ENCODE results near the gene TRAM2. TPM values are rescaled to one million over a fixed set of nuclear protein-coding genes. Genes with fewer than 3 reads are reported as not detected.

The TRAM2 gene
- total and polyA plus RNA-seq, 10 of the 15 experiments (the other 5 are each of a cell fraction or from before 2014, with no cell fraction given), result 2.5 to 15.0 (median 11.0) TPM

DNA sequence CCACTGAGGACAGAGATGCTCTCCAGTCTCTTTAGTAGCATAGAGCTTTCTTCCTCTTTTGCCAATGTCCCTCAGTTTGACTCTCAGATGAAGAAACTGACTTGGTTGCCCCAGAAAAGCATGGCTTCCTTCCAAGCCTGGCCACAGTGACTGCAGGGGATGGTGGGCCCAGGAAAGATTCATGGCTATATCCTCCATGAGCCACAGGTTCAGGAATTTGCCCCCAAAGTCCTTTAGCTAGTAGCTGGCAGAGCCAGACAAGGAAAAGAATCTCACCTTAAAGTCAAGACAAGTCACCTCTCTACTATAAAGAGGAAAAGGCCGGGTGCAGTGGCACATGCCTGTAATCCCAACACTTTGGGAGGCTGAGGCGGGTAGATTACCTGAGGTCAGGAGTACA, 43.4 kb downstream of the TRAM2 start:
- Histone ChIP-seq H4K20me1 (ENCODE audit: control insufficient read depth, insufficient read depth) (no peaks in the 10 kb centered on the region; the same call in 1 of the 2 replicates), H3K27ac (ENCODE audit: control insufficient read depth, insufficient read depth) (no peak overlapping the region; the same call in 1 of the 2 replicates), H3K27me3 (replicated peaks in 1 of 2; ENCODE audit: control insufficient read depth in 2 of 2, insufficient read depth in 2 of 2, low read length in 1 of 2) (no peaks in the 10 kb centered on the region), H3K9ac (ENCODE audit: control insufficient read depth, insufficient read depth, low read length) (no peak overlapping the region), H2AFZ (ENCODE audit: control insufficient read depth, low read depth, low read length) (no peak overlapping the region), H3K36me3 (ENCODE audit: control insufficient read depth in 2 of 2, insufficient read depth in 2 of 2, low read length in 1 of 2) (peaks cover 0 to 5% of the 10 kb centered on the region in 2 experiments; a peak in 1 of 4 replicates), H3K9me3 (replicated peaks; ENCODE audit: control insufficient read depth, insufficient read depth, low read length) (no peaks in the 10 kb centered on the region), H3K4me3 (no peak overlapping the region), H3K4me1 (ENCODE audit: control insufficient read depth, insufficient read depth, low read length) (peaks cover 54% of the 10 kb centered on the region), H3K4me2 (ENCODE audit: control insufficient read depth, insufficient read depth) (no peak overlapping the region), H3K79me2 (ENCODE audit: control insufficient read depth, insufficient read depth, low read length) (peaks cover 7% of the 10 kb centered on the region)
- CTCF ChIA-PET, result no interaction called here
- in situ Hi-C loops (cut with MboI), result no loop called here
- RAD21 ChIA-PET (ENCODE audit: unreplicated experiment), result no interaction called here
- POLR2A ChIA-PET, result no interaction called here
- WGBS (ENCODE audit: insufficient coverage, insufficient replicate concordance, low lambda C conversion rate, missing lambda C conversion rate), result 100% methylated on average over 2 of the region's 2 CpGs
- BruUV-seq (replicated peaks), result no TSS peak
- DNase-seq (ENCODE audit: low read depth, low spot score) (no peak), ATAC-seq (no peak), FAIRE-seq (no peak)
- intact Hi-C loops (cut with micrococcal nuclease; ENCODE audit: unreplicated experiment), result no loop called here
- SMC1A ChIA-PET (ENCODE audit: uncharacterized antibody, unreplicated experiment), result no interaction called here
- no peak for TF ChIP-seq TARDBP (IDR thresholded peaks at IDR 0.05; ENCODE audit: borderline replicate concordance)
- TF ChIP-seq, protein P1, sequence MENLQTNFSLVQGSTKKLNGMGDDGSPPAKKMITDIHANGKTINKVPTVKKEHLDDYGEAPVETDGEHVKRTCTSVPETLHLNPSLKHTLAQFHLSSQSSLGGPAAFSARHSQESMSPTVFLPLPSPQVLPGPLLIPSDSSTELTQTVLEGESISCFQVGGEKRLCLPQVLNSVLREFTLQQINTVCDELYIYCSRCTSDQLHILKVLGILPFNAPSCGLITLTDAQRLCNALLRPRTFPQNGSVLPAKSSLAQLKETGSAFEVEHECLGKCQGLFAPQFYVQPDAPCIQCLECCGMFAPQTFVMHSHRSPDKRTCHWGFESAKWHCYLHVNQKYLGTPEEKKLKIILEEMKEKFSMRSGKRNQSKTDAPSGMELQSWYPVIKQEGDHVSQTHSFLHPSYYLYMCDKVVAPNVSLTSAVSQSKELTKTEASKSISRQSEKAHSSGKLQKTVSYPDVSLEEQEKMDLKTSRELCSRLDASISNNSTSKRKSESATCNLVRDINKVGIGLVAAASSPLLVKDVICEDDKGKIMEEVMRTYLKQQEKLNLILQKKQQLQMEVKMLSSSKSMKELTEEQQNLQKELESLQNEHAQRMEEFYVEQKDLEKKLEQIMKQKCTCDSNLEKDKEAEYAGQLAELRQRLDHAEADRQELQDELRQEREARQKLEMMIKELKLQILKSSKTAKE (IDR thresholded peaks at IDR 0.05; ENCODE audit: low read depth, poor library complexity, severe bottlenecking), result no peak
- TF ChIP-seq POLR2A (IDR thresholded peaks at IDR 0.05; ENCODE audit: low read depth, low read length), result no peak
- no peak for TF ChIP-seq SPI1 (IDR thresholded peaks at IDR 0.05; ENCODE audit: borderline replicate concordance, insufficient read depth, low read depth, low read length)
- TF ChIP-seq, protein P2, sequence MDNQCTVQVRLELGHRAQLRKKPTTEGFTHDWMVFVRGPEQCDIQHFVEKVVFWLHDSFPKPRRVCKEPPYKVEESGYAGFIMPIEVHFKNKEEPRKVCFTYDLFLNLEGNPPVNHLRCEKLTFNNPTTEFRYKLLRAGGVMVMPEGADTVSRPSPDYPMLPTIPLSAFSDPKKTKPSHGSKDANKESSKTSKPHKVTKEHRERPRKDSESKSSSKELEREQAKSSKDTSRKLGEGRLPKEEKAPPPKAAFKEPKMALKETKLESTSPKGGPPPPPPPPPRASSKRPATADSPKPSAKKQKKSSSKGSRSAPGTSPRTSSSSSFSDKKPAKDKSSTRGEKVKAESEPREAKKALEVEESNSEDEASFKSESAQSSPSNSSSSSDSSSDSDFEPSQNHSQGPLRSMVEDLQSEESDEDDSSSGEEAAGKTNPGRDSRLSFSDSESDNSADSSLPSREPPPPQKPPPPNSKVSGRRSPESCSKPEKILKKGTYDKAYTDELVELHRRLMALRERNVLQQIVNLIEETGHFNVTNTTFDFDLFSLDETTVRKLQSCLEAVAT (IDR thresholded peaks at IDR 0.05), result no peak
- no peak for TF ChIP-seq SREBF2 (IDR thresholded peaks at IDR 0.05; ENCODE audit: low read length)
- TF ChIP-seq WRNIP1 (IDR thresholded peaks at IDR 0.05; ENCODE audit: borderline replicate concordance, low read depth, low read length), result no peak
- TF ChIP-seq, protein P3, sequence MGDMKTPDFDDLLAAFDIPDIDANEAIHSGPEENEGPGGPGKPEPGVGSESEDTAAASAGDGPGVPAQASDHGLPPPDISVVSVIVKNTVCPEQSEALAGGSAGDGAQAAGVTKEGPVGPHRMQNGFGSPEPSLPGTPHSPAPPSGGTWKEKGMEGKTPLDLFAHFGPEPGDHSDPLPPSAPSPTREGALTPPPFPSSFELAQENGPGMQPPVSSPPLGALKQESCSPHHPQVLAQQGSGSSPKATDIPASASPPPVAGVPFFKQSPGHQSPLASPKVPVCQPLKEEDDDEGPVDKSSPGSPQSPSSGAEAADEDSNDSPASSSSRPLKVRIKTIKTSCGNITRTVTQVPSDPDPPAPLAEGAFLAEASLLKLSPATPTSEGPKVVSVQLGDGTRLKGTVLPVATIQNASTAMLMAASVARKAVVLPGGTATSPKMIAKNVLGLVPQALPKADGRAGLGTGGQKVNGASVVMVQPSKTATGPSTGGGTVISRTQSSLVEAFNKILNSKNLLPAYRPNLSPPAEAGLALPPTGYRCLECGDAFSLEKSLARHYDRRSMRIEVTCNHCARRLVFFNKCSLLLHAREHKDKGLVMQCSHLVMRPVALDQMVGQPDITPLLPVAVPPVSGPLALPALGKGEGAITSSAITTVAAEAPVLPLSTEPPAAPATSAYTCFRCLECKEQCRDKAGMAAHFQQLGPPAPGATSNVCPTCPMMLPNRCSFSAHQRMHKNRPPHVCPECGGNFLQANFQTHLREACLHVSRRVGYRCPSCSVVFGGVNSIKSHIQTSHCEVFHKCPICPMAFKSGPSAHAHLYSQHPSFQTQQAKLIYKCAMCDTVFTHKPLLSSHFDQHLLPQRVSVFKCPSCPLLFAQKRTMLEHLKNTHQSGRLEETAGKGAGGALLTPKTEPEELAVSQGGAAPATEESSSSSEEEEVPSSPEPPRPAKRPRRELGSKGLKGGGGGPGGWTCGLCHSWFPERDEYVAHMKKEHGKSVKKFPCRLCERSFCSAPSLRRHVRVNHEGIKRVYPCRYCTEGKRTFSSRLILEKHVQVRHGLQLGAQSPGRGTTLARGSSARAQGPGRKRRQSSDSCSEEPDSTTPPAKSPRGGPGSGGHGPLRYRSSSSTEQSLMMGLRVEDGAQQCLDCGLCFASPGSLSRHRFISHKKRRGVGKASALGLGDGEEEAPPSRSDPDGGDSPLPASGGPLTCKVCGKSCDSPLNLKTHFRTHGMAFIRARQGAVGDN (IDR thresholded peaks at IDR 0.05), result no peak
- no peak for TF ChIP-seq HDAC6 (IDR thresholded peaks at IDR 0.05; ENCODE audit: unreplicated experiment)
- TF ChIP-seq, protein P4, sequence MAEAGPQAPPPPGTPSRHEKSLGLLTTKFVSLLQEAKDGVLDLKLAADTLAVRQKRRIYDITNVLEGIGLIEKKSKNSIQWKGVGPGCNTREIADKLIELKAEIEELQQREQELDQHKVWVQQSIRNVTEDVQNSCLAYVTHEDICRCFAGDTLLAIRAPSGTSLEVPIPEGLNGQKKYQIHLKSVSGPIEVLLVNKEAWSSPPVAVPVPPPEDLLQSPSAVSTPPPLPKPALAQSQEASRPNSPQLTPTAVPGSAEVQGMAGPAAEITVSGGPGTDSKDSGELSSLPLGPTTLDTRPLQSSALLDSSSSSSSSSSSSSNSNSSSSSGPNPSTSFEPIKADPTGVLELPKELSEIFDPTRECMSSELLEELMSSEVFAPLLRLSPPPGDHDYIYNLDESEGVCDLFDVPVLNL (IDR thresholded peaks at IDR 0.05; ENCODE audit: low read depth, low read length), result no peak
- TF ChIP-seq STAT3 (IDR thresholded peaks at IDR 0.05; ENCODE audit: low read depth, low read length), result no peak
- no peak for TF ChIP-seq SREBF1 (IDR thresholded peaks at IDR 0.05; ENCODE audit: low read length)
- no peak for TF ChIP-seq TCF3 (IDR thresholded peaks at IDR 0.05; ENCODE audit: borderline replicate concordance, insufficient read depth, low read depth, low read length)
- no peak for TF ChIP-seq BRCA1 (IDR thresholded peaks at IDR 0.05; ENCODE audit: low read depth, low read length)
- TF ChIP-seq, protein P5, sequence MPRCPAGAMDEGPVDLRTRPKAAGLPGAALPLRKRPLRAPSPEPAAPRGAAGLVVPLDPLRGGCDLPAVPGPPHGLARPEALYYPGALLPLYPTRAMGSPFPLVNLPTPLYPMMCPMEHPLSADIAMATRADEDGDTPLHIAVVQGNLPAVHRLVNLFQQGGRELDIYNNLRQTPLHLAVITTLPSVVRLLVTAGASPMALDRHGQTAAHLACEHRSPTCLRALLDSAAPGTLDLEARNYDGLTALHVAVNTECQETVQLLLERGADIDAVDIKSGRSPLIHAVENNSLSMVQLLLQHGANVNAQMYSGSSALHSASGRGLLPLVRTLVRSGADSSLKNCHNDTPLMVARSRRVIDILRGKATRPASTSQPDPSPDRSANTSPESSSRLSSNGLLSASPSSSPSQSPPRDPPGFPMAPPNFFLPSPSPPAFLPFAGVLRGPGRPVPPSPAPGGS (IDR thresholded peaks at IDR 0.05; ENCODE audit: borderline replicate concordance, insufficient read depth, low read depth, low read length, poor library complexity, severe bottlenecking), result no peak
